Measurements from ENCODE around the gene ZFP3.

DNA sequence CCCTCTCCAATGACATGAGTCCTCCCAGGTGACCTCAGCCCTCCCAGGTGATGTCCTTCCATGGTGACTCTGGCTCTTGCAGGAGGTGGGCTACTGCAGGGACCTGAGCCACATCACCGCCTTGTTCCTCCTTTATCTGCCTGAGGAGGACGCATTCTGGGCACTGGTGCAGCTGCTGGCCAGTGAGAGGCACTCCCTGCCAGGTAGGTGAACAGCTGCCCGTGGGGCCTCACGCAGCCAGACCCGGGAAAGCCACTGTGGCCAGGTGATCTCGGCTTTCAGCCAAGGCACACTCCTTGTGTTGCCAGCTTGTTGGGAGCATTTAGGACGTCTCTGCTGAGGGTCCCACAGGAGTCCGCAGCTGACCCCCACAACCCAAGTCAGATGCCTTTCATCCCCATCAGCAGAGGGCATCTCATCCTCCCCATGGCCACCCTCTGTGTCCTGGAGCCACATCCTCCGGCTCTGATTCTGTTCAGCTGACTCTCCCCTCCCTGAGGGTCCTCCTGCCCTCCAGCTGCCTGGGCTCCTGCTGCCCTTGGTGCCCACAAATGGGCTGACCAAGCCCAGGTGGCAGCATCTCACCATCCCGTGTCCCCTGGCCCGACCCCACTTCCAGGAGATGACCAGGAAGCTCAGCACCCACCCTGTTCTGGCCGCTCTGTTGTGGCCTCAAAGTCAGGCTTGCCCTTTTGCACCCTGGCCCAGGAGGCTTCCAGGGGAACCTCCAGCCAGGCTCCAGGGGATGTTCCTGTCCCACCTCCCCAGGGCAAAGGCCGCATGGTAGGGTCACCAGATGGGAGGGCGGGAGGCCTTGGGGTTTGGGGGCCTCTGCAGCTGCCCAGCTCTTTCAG is 57.7 kb downstream of the ZFP3 start:
- TF ChIP-seq, protein P1, sequence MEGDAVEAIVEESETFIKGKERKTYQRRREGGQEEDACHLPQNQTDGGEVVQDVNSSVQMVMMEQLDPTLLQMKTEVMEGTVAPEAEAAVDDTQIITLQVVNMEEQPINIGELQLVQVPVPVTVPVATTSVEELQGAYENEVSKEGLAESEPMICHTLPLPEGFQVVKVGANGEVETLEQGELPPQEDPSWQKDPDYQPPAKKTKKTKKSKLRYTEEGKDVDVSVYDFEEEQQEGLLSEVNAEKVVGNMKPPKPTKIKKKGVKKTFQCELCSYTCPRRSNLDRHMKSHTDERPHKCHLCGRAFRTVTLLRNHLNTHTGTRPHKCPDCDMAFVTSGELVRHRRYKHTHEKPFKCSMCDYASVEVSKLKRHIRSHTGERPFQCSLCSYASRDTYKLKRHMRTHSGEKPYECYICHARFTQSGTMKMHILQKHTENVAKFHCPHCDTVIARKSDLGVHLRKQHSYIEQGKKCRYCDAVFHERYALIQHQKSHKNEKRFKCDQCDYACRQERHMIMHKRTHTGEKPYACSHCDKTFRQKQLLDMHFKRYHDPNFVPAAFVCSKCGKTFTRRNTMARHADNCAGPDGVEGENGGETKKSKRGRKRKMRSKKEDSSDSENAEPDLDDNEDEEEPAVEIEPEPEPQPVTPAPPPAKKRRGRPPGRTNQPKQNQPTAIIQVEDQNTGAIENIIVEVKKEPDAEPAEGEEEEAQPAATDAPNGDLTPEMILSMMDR (IDR thresholded peaks at IDR 0.05), result no peak
- no peak for TF ChIP-seq POLR2A (IDR thresholded peaks at IDR 0.05)
